H9 (cell line): ENCODE measurements around the gene AKT3. TPM values are rescaled to one million over a fixed set of nuclear protein-coding genes. Genes with fewer than 3 reads are reported as not detected.

Source experiments
- DNase-seq: peaks from one replicate; pipeline ENCODE4 v3.0.0-alpha.2; 2017
- H2AFZ ChIP-seq: one replicate; pipeline ENCODE4 v1.6.1; 2013; ENCODE audit warnings: mild to moderate bottlenecking, low read length, control low read depth, moderate library complexity
- H2AK5ac ChIP-seq: 2 replicates; pipeline ENCODE4 v1.6.1; 2013; ENCODE audit warnings: low read length, control low read depth, mixed read lengths; ENCODE audit not compliant: insufficient read length
- H2BK120ac ChIP-seq: one replicate; pipeline ENCODE4 v1.6.1; 2013; ENCODE audit warnings: low read depth, mild to moderate bottlenecking, low read length, control low read depth, inconsistent platforms; ENCODE audit not compliant: poor library complexity, severe bottlenecking
- H2BK12ac ChIP-seq: 2 replicates; pipeline ENCODE4 v1.6.1; 2013; ENCODE audit warnings: low read length, control low read depth, mixed read lengths, low read depth; ENCODE audit not compliant: insufficient read length
- H2BK15ac ChIP-seq: 2 replicates; pipeline ENCODE4 v1.6.1; 2013; ENCODE audit warnings: low read depth, low read length, control low read depth
- H2BK20ac ChIP-seq: one replicate; pipeline ENCODE4 v1.6.1; 2013; ENCODE audit warnings: low read depth, mild to moderate bottlenecking, low read length, control low read depth, inconsistent platforms; ENCODE audit not compliant: poor library complexity, severe bottlenecking
- H2BK5ac ChIP-seq: 2 replicates; pipeline ENCODE4 v1.6.1; 2013; ENCODE audit warnings: low read length, control low read depth, mixed read lengths; ENCODE audit not compliant: insufficient read length
- H3K14ac ChIP-seq: 2 replicates; pipeline ENCODE4 v1.6.1; 2013; ENCODE audit warnings: low read length, control low read depth; ENCODE audit not compliant: insufficient read depth
- H3K18ac ChIP-seq: 2 replicates; pipeline ENCODE4 v1.6.1; 2013; ENCODE audit warnings: low read depth, mild to moderate bottlenecking, mixed read lengths, low read length, control low read depth; ENCODE audit not compliant: insufficient read length
- H3K23ac ChIP-seq: 2 replicates; pipeline ENCODE4 v1.6.1; 2013; ENCODE audit warnings: low read length, control low read depth, mixed read lengths, low read depth; ENCODE audit not compliant: insufficient read length
- H3K23me2 ChIP-seq: 2 replicates; pipeline ENCODE4 v1.6.1; 2013; ENCODE audit warnings: low read depth, mild to moderate bottlenecking, mixed read lengths, low read length, control low read depth; ENCODE audit not compliant: insufficient read length, poor library complexity, severe bottlenecking
- H3K27ac ChIP-seq: 2 replicates; pipeline ENCODE4 v1.5.1; 2013; ENCODE audit warnings: low read length, control low read depth, mixed read lengths, low read depth; ENCODE audit not compliant: insufficient read length
- H3K27me3 ChIP-seq: 2 replicates; pipeline ENCODE4 v1.6.1; 2013; ENCODE audit warnings: low read length, control low read depth, inconsistent platforms; ENCODE audit not compliant: insufficient read depth
- H3K4ac ChIP-seq: 2 replicates; pipeline ENCODE4 v1.6.1; 2013; ENCODE audit warnings: low read depth, mild to moderate bottlenecking, control low read depth, inconsistent platforms, low read length, moderate library complexity
- H3K4me1 ChIP-seq: 2 replicates; pipeline ENCODE4 v1.6.1; 2013; ENCODE audit warnings: low read length, control low read depth, inconsistent platforms; ENCODE audit not compliant: insufficient read depth
- H3K4me2 ChIP-seq: 2 replicates; pipeline ENCODE4 v1.6.1; 2013; ENCODE audit warnings: low read length, control low read depth, mixed read lengths; ENCODE audit not compliant: insufficient read length, insufficient read depth
- H3K56ac ChIP-seq: 2 replicates; pipeline ENCODE4 v1.6.1; 2013; ENCODE audit warnings: low read depth, mild to moderate bottlenecking, mixed read lengths, low read length, control low read depth; ENCODE audit not compliant: insufficient read length
- H3K79me1 ChIP-seq: 2 replicates; pipeline ENCODE4 v1.6.1; 2013; ENCODE audit warnings: low read depth, mild to moderate bottlenecking, moderate library complexity, low read length, control low read depth, inconsistent platforms; ENCODE audit not compliant: insufficient read depth, poor library complexity, severe bottlenecking
- H3K79me2 ChIP-seq: 2 replicates; pipeline ENCODE4 v1.6.1; 2013; ENCODE audit warnings: low read length, control low read depth, inconsistent platforms; ENCODE audit not compliant: insufficient read depth
- H3K9ac ChIP-seq: 2 replicates; pipeline ENCODE4 v1.6.1; 2013; ENCODE audit warnings: low read length, control low read depth, mixed read lengths; ENCODE audit not compliant: insufficient read length; ENCODE audit errors: extremely low read depth
- H3K9me3 ChIP-seq: one replicate; pipeline ENCODE4 v1.6.1; 2013; ENCODE audit warnings: low read depth, low read length, inconsistent platforms; ENCODE audit not compliant: control insufficient read depth
- H3T11ph ChIP-seq: one replicate; pipeline ENCODE4 v1.6.1; 2013; ENCODE audit warnings: mild to moderate bottlenecking, low read length, control low read depth, inconsistent platforms
- H4K20me1 ChIP-seq: one replicate; pipeline ENCODE4 v1.6.1; 2013; ENCODE audit not compliant: control insufficient read depth, insufficient read length, insufficient read depth
- H4K5ac ChIP-seq: 2 replicates; pipeline ENCODE4 v1.6.1; 2013; ENCODE audit warnings: low read depth, mild to moderate bottlenecking, mixed read lengths, low read length, control low read depth; ENCODE audit not compliant: insufficient read length
- H4K8ac ChIP-seq: replicated peaks from 2 replicates; pipeline ENCODE4 v1.6.1; 2013; ENCODE audit warnings: low read length, control low read depth, mixed read lengths, low read depth; ENCODE audit not compliant: insufficient read length
- H4K91ac ChIP-seq: 2 replicates; pipeline ENCODE4 v1.6.1; 2013; ENCODE audit warnings: low read depth, mild to moderate bottlenecking, moderate library complexity, mixed read lengths, low read length, control low read depth; ENCODE audit not compliant: insufficient read length
- H3K27ac Mint-ChIP-seq, 3 experiments: 2 replicates in 2 of 3; 3 replicates in 1 of 3; pipeline ENCODE4 v1.8.0; 2020 to 2021; ENCODE audit warnings: mixed read lengths in 3 of 3, mild to moderate bottlenecking in 1 of 3, moderate library complexity in 1 of 3
- H3K27me3 Mint-ChIP-seq: 2 replicates; pipeline ENCODE4 v1.8.0; 2021; ENCODE audit warnings: low read depth, mild to moderate bottlenecking, moderate library complexity, mixed read lengths
- H3K36me3 Mint-ChIP-seq, 3 experiments: 2 replicates in 2 of 3; 3 replicates in 1 of 3; pipeline ENCODE4 v1.8.0; 2020 to 2021; ENCODE audit warnings: low read depth in 3 of 3, mixed read lengths in 3 of 3; ENCODE audit not compliant: insufficient read depth in 1 of 3
- H3K4me1 Mint-ChIP-seq, 2 experiments: 2 replicates each; pipeline ENCODE4 v1.8.0; 2020; ENCODE audit warnings: mixed read lengths in 2 of 2
- H3K4me3 Mint-ChIP-seq, 2 experiments: 2 replicates in 1 of 2; 3 replicates in 1 of 2; pipeline ENCODE4 v1.8.0; 2020 to 2021; ENCODE audit warnings: mild to moderate bottlenecking in 2 of 2, mixed read lengths in 2 of 2, moderate library complexity in 1 of 2
- H3K9me3 Mint-ChIP-seq, 2 experiments: 2 replicates in 1 of 2; 3 replicates in 1 of 2; pipeline ENCODE4 v1.8.0; 2020; ENCODE audit warnings: mild to moderate bottlenecking in 2 of 2, mixed read lengths in 2 of 2, moderate library complexity in 1 of 2
- WGBS: extraction: QIAGEN DNeasy Blood & Tissue Kit; methylation state at CpG from one replicate; pipeline ENCODE4 v1.1.7; 2013; ENCODE audit warnings: missing lambda C conversion rate, low lambda C conversion rate, mixed read lengths; ENCODE audit not compliant: insufficient read length; ENCODE audit errors: extremely low coverage; 5-methylcytosine and 5-hydroxymethylcytosine counted together
- total RNA-seq: library from RNA; stranded (reverse); gene quantifications from 2 replicates; pipeline ENCODE4 v1.2.1, GENCODE V29; 2021
- TF ChIP-seq, protein P1 (sequence below): fragments of 200-600 bp; sonication (generic); conservative IDR thresholded peaks from 3 replicates; pipeline ENCODE4 v1.8.0; 2021; ENCODE audit warnings: antibody characterized with exemption, mild to moderate bottlenecking

Gene AKT3
- total RNA-seq, 1 experiment from 2014 or later: 27.8 TPM

DNA sequence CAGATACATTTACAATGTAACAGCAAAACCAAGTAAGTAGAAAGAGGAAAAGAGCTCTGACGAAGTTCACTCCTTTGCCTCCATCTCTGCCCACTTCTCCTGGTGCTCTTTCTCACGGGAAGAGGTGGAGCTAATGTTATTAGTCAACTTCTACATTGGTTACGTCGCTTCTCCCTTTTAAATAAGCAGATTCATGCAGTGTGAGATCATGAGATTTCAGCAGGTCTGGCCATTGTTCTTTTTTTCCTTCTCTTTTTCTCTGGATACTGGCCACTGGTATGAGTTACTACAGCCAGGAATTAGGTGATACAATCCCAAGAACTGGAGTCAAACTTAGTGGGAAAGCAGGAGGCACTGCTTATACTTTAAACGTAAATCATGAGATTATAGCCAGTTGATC, 207.1 kb downstream of the AKT3 start:
- no peaks in the 10 kb centered on the region for H3K4me1 ChIP-seq
- no peak overlapping the region for H2BK120ac ChIP-seq
- H3K4me3 Mint-ChIP-seq: no peak overlapping the region
- H3K27me3 Mint-ChIP-seq: no peaks in the 10 kb centered on the region
- H4K91ac ChIP-seq: no peak overlapping the region
- no peaks in the 10 kb centered on the region for H3K4me1 Mint-ChIP-seq
- no peak overlapping the region for H2BK15ac ChIP-seq
- no peak overlapping the region for H3K4me2 ChIP-seq
- no peaks in the 10 kb centered on the region for H3K79me1 ChIP-seq
- H3K27me3 ChIP-seq: no peaks in the 10 kb centered on the region
- H2AK5ac ChIP-seq: no peak overlapping the region
- H2BK20ac ChIP-seq: no peak overlapping the region
- DNase-seq: no peak
- no peak overlapping the region for H2BK12ac ChIP-seq
- H3K9me3 Mint-ChIP-seq: peaks cover 16 to 28% of the 10 kb centered on the region in 2 experiments
- H3K79me2 ChIP-seq: no peaks in the 10 kb centered on the region
- no peak overlapping the region for H3K56ac ChIP-seq
- no peak overlapping the region for H3K14ac ChIP-seq
- H2AFZ ChIP-seq: no peak overlapping the region
- TF ChIP-seq, protein P1, sequence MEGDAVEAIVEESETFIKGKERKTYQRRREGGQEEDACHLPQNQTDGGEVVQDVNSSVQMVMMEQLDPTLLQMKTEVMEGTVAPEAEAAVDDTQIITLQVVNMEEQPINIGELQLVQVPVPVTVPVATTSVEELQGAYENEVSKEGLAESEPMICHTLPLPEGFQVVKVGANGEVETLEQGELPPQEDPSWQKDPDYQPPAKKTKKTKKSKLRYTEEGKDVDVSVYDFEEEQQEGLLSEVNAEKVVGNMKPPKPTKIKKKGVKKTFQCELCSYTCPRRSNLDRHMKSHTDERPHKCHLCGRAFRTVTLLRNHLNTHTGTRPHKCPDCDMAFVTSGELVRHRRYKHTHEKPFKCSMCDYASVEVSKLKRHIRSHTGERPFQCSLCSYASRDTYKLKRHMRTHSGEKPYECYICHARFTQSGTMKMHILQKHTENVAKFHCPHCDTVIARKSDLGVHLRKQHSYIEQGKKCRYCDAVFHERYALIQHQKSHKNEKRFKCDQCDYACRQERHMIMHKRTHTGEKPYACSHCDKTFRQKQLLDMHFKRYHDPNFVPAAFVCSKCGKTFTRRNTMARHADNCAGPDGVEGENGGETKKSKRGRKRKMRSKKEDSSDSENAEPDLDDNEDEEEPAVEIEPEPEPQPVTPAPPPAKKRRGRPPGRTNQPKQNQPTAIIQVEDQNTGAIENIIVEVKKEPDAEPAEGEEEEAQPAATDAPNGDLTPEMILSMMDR: no peak
- H3K4ac ChIP-seq: no peak overlapping the region
- H3K23me2 ChIP-seq: no peaks in the 10 kb centered on the region
- no peaks in the 10 kb centered on the region for H3K9me3 ChIP-seq
- H3K36me3 Mint-ChIP-seq: peaks cover 22 to 32% (median 29%) of the 10 kb centered on the region in 3 experiments
- no peak overlapping the region for H3K27ac ChIP-seq
- H2BK5ac ChIP-seq: no peak overlapping the region
- no peak overlapping the region for H3K27ac Mint-ChIP-seq
- no peaks in the 10 kb centered on the region for H4K20me1 ChIP-seq
- no peak overlapping the region for H3K9ac ChIP-seq
- H3T11ph ChIP-seq: no peak overlapping the region
- H4K5ac ChIP-seq: no peak overlapping the region
- H3K23ac ChIP-seq: no peak overlapping the region
- no peak overlapping the region for H3K18ac ChIP-seq
- H4K8ac ChIP-seq: no peak overlapping the region
- WGBS: no CpG with 5 or more reads among the region's 5 CpGs
